PC-9 (cell line): Measurements from ENCODE around the gene A1BG.

Experiments used
- EZH2 ChIP-seq: fragments of 200-600 bp; sonication (generic); IDR thresholded peaks from 2 replicates; pipeline ENCODE4 v1.8.0; 2017; ENCODE audit warnings: antibody characterized with exemption, low read depth
- TF ChIP-seq, protein P1 (sequence below): fragments of 200-600 bp; sonication (generic); conservative IDR thresholded peaks from 2 replicates; pipeline ENCODE4 v1.6.1; 2017; ENCODE audit warnings: mixed run types, antibody characterized with exemption, mild to moderate bottlenecking, moderate library complexity

DNA sequence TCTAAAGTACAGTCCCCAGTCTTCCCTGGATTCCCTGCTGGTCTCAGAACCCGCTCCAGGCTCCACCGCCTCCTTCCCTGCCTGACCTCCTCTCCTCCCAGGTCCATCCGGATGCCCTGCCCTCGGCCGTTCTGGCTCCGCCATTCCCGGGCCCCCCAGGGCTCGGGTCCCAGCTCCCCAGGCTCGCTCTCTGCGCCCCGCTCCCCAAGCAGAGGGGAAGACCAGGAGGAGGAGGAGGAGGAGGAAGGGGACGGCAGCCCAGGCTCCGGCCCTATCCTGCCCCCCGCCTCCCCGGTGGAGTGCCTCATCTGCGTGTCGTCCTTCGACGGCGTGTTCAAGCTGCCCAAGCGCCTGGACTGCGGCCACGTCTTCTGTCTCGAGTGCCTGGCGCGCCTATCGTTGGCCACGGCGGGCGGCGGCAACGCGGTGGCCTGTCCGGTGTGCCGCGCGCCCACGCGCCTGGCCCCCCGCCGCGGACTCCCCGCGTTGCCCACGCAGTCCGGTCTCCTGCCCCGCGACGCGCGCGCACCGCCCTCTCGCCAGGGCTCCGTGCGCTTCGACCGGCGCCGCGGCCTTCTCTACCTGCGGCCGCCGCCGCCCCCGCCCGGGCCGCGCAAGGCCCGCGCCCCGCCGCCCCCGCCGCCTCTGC lies 42.8 kb upstream of the A1BG start:
- TF ChIP-seq, protein P1, sequence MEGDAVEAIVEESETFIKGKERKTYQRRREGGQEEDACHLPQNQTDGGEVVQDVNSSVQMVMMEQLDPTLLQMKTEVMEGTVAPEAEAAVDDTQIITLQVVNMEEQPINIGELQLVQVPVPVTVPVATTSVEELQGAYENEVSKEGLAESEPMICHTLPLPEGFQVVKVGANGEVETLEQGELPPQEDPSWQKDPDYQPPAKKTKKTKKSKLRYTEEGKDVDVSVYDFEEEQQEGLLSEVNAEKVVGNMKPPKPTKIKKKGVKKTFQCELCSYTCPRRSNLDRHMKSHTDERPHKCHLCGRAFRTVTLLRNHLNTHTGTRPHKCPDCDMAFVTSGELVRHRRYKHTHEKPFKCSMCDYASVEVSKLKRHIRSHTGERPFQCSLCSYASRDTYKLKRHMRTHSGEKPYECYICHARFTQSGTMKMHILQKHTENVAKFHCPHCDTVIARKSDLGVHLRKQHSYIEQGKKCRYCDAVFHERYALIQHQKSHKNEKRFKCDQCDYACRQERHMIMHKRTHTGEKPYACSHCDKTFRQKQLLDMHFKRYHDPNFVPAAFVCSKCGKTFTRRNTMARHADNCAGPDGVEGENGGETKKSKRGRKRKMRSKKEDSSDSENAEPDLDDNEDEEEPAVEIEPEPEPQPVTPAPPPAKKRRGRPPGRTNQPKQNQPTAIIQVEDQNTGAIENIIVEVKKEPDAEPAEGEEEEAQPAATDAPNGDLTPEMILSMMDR: no peak
- TF ChIP-seq EZH2: no peak
